ENCODE results near the gene KRT81. TPM values are rescaled to one million over a fixed set of nuclear protein-coding genes. Genes with fewer than 3 reads are reported as not detected.

Gene KRT81
- total and polyA plus RNA-seq, 2 of the 4 experiments (the other 2 are of a cell fraction) = under 0.01 to 0.05 TPM

DNA sequence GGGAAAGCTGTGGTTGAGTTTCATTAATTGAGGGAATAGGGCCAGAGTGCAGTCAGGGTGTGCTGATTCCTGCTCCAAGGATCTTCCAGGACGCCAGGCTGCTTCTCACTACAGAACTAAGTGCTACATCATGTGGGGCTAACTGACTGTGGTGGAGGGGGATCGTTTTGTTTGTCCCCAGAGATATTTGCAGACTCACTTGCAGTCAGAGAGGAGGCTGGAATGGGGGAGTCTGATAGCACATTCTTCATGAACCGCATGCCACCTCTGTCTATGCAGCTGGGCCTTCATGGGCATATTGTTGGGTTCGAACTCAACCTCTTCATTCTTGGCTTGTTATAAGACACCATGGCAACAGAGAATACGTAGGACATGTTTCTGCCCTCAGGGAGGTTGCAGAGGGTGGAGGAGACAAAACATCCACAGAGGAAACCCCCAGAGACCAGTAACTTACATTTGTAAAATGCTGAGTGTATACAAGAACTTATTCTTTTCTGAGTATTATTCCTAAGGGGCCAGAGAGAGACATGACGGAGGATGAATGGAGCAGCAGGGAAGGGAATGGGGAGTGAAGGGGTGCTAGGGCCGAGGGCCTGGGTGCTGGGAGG, 45.3 kb downstream of the KRT81 start:
- no peak overlapping the region for H3K27ac ChIP-seq (ENCODE audit: insufficient read depth, low read length)
- in situ Hi-C loops (cut with MboI; ENCODE audit: low sequenced_read_pairs) = no loop called here
- TF ChIP-seq NFE2L2 (IDR thresholded peaks at IDR 0.05; ENCODE audit: low read depth, low read length) (no peak), RFX5 (IDR thresholded peaks at IDR 0.05; ENCODE audit: low read depth, low read length) (no peak), POLR2A (IDR thresholded peaks at IDR 0.05; ENCODE audit: low read depth, low read length) (no peak), CEBPB (IDR thresholded peaks at IDR 0.05; ENCODE audit: low read depth, low read length) (no peak)
- TF ChIP-seq, protein P1, sequence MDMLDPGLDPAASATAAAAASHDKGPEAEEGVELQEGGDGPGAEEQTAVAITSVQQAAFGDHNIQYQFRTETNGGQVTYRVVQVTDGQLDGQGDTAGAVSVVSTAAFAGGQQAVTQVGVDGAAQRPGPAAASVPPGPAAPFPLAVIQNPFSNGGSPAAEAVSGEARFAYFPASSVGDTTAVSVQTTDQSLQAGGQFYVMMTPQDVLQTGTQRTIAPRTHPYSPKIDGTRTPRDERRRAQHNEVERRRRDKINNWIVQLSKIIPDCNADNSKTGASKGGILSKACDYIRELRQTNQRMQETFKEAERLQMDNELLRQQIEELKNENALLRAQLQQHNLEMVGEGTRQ (IDR thresholded peaks at IDR 0.05; ENCODE audit: low read depth, low read length) = no peak

More for the DNA sequence above, 45.3 kb downstream of the KRT81 start:
- intact Hi-C loops (cut with micrococcal nuclease) (no loop called here), dilution Hi-C loops (cut with HindIII; ENCODE audit: low sequenced_read_pairs, unreplicated experiment) (no loop called here)
- Histone ChIP-seq H3K14ac (replicated peaks; ENCODE audit: low read depth, low read length) (peak overlapping the region; percentile 55; the same call in 1 of the 2 replicates), H3K36me3 (ENCODE audit: control insufficient read depth, insufficient read depth, low read length) (no peaks in the 10 kb centered on the region), H4K8ac (ENCODE audit: low read depth in 2 of 2, low read length in 2 of 2) (no peak overlapping the region; a peak in 1 of 4 replicates), H2BK120ac (ENCODE audit: low read depth, low read length) (peak overlapping the region; percentile 65), H4K5ac (ENCODE audit: low read depth, low read length) (no peak overlapping the region), H3K9ac (ENCODE audit: low read depth, low read length) (no peak overlapping the region), H2AK5ac (ENCODE audit: low read depth, low read length) (peak overlapping the region; percentile 73), H3K79me1 (ENCODE audit: low read depth in 1 of 2, low read length in 2 of 2) (peaks cover 0 to 6% of the 10 kb centered on the region in 2 experiments; a peak in 1 of 4 replicates), H2BK15ac (ENCODE audit: low read depth, low read length) (peak overlapping the region; percentile 59; the same call in 2 of the 3 replicates), H4K91ac (ENCODE audit: insufficient read depth, low read depth, low read length) (peak overlapping the region; percentile 77), H3K4ac (ENCODE audit: low read depth, low read length) (peak overlapping the region; percentile 28), H3K18ac (ENCODE audit: low read depth, low read length) (no peak overlapping the region), H3K27me3 (ENCODE audit: control insufficient read depth, insufficient read depth, low read length) (no peaks in the 10 kb centered on the region), H4K20me1 (ENCODE audit: insufficient read depth, low read length) (no peaks in the 10 kb centered on the region), H3K56ac (ENCODE audit: extremely low read depth, insufficient read depth, low read length) (no peak overlapping the region), H3K9me1 (ENCODE audit: insufficient read depth, low read length) (peaks cover 28% of the 10 kb centered on the region), H2BK20ac (ENCODE audit: low read depth, low read length) (peak overlapping the region; percentile 74), H3K4me2 (ENCODE audit: low read depth, low read length) (no peak overlapping the region), H3K4me3 (ENCODE audit: insufficient read depth, low read depth, low read length) (no peak overlapping the region), H3K9me3 (ENCODE audit: control insufficient read depth, insufficient read depth, low read length) (no peaks in the 10 kb centered on the region), H3K4me1 (ENCODE audit: control insufficient read depth, insufficient read depth, low read length) (peaks cover 29% of the 10 kb centered on the region), H2AFZ (replicated peaks; ENCODE audit: low read length, poor library complexity) (no peak overlapping the region), H2BK5ac (ENCODE audit: low read depth, low read length, poor library complexity, severe bottlenecking) (no peak overlapping the region), H3K23ac (ENCODE audit: low read depth, low read length) (peak overlapping the region; percentile 68; the same call in 1 of the 2 replicates), H2AK9ac (replicated peaks; ENCODE audit: low read depth, low read length, poor library complexity) (peak overlapping the region; percentile 5)
- ChIA-PET CTCF (interaction anchor here (0.6 to 1.6 kb wide), 4 partner anchors 33 to 780 kb away, joined by 3 to 5 read pairs (median 4); no protein-coding TSS in a partner anchor), POLR2A (ENCODE audit: unreplicated experiment) (no interaction called here)
- WGBS, 2 experiments (ENCODE audit: extremely low coverage in 2 of 2, insufficient read length in 1 of 2) = no CpG with 5 or more reads among the region's 7 CpGs
- ATAC-seq (ENCODE audit: low read depth) (no peak), DNase-seq (no peak)
- no TSS peak for BruUV-seq (replicated peaks)

Data from IMR-90 (cell line).